GM12874 (cell line): ENCODE results near the gene MECP2.

Experiments
- CTCF ChIP-seq: IDR thresholded peaks from 2 replicates; pipeline ENCODE4 v1.5.1; 2011; ENCODE audit warnings: low read depth, mild to moderate bottlenecking, control low read depth, low read length, moderate library complexity; ENCODE audit not compliant: insufficient read depth

Gene MECP2

GRCh38 chrX:153993978-153994377 is 103.5 kb downstream of the MECP2 start:
- TF ChIP-seq CTCF = no peak

DNA sequence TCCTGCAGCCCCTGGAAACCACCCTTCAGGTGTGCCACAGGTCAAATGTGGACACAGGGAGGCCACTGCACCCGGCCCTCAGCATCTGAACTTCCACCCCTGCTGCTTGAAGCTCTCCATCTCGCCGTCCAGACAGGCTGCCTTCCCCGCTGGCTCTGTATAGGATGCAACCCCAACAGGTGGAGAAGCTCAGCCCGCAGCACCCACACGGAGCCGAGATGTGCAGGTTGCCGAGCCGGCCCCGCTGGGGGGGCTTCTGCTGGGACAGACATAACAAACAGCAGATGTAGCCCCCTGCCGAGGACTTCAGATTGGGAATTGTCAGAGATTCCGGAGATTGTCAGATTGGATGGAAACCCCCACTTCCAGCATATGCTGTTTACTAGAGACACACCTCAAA is 104.4 kb downstream of the MECP2 start:
- no peak for TF ChIP-seq CTCF

DNA sequence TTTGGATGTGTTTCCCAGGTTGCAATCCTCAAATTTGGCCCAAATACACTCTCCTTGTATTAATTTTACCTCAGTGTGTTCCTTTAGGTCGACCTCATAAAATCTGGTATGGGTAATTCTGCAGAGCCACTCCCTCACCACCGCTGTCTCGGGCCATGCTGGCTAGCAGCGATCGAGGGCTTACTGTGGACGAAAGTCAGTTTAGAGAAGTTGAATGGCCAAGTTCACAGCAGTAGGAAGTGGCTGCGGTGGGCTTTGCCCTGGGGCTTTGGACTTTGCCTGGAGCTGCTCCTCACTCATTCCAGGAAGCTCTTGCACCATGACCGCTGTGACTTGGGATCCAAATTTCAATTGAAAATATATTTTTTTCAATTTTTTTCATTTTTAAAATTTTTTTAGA is 105.3 kb downstream of the MECP2 start:
- no peak for TF ChIP-seq CTCF

GRCh38 chrX:153991013-153991580 is 106.4 kb downstream of the MECP2 start:
- TF ChIP-seq CTCF = no peak

- TF ChIP-seq CTCF = no peak
These were observed 107.4 kb downstream of the MECP2 start for GRCh38 chrX:153989973-153990655.

- no peak for TF ChIP-seq CTCF
These were observed 109.0 kb downstream of the MECP2 start for GRCh38 chrX:153988493-153988892.

DNA sequence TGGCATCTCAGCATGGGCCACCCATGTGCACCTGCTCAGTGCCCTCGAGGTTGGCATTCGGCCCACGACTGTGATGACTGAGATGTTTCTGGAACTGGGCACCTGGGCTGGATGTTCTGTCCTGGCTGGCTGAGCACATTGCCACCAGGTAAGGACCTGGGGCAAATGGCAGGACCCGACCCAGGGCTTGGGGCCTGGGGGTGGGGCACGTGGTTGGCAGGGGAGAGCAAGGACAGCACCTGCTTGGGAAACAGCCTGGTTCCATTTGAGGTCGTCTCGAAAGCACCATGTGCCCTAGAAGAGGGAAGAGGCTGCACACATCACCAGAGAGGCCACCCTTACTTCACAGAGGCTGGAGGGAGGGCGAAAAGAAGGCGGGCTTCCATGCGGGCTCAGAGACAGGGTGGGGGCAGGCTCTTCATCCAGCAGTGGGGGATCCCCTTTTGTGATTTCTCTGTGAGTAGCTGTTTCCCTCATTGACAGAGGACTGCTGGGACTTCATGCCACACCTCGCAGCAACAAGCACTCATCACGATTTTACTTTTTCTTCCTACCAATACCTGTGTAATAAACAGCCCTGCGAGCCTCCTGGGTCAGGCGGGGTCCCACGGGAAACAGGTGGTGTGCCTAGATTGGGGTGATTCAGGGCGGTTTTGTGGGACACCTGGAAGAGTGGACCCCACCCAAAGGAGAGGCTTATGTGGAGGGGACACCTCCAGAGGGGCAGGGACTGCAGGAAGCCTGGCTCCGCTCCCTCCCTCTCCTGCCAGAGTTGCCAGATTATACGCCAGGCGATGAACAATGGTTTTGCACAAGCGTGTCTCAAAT is 113.0 kb downstream of the MECP2 start:
- TF ChIP-seq CTCF = no peak
